Measurements from ENCODE around the gene UTP15.

The UTP15 gene

GRCh38 chr5:73624888-73625287 lies 59.3 kb downstream of the UTP15 start:
- no peak for DNase-seq

- DNase-seq = peak in 1 of 2 experiments; percentile 47
Measured at GRCh38 chr5:73625372-73625943, 59.9 kb downstream of the UTP15 start.

- peak; percentile 47 to 77 for DNase-seq
Measured at GRCh38 chr5:73625944-73626811, 60.6 kb downstream of the UTP15 start, which contains the start of gene ARHGEF28. Gene ARHGEF28 (plus strand): TSS chr5:73626196. CDS start chr5:73684852, 58,656 bp downstream.

GRCh38 chr5:73626814-73627313 lies 61.3 kb downstream of the UTP15 start:
- no peak for DNase-seq

GRCh38 chr5:73629456-73629855 lies 63.9 kb downstream of the UTP15 start:
- DNase-seq = no peak

GRCh38 chr5:73630765-73631164 lies 65.2 kb downstream of the UTP15 start:
- no peak for DNase-seq

GRCh38 chr5:73631500-73631899 lies 66.0 kb downstream of the UTP15 start:
- DNase-seq = no peak

Data from SHP77 (cell line).